Middle frontal gyrus (tissue), 1 donor: ENCODE results near the gene VWA8.
"Not testable (repeated sequence)": the region's sequence is repeated elsewhere in the genome, so short reads cannot be mapped to it uniquely, and the experiment has no call there.

ENCODE experiments used
- DNase-seq: peaks from one replicate; pipeline ENCODE4 v3.0.0-alpha.2; 2015; ENCODE audit warnings: low spot score; ENCODE audit errors: extremely low spot score

VWA8 gene

DNA sequence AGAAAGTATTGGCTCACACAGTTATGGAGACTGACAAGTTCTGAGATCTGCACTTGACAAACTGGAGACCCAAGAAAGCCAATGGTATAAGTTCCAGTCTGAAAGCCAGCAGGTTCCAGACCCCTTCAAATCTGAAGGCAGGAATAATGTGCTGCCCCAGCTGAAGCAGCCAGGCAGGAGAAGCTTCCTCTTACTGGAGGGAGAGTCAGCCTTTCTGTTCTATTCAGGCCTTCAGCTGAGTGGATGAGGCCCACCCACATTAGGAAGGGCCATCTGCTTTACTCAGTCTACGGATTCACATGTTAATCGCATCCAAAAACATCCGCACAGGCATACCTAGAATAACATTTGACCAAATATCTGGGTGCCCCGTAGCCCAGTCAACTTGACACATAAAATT, 8.2 kb upstream of the VWA8 start:
- no peak for DNase-seq

DNA sequence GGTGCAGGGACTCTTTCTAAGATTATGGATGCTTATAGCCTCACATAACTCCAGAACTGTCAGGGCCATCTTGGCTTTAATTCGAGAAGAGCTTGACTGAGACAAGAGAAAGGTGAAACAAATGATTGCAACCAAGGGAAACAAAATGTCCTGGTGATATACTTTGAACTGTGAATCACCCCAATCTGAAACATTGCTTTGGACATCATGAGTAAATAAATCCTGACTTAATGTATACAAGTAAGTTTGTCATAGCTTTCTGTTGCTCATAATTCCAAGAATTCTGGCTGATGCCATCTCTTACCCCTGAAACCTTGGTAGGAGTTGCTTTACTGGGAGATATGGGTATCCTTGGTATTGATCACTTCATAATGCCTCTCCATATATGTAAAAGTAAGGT, 5.8 kb upstream of the VWA8 start:
- DNase-seq, result no peak

DNA sequence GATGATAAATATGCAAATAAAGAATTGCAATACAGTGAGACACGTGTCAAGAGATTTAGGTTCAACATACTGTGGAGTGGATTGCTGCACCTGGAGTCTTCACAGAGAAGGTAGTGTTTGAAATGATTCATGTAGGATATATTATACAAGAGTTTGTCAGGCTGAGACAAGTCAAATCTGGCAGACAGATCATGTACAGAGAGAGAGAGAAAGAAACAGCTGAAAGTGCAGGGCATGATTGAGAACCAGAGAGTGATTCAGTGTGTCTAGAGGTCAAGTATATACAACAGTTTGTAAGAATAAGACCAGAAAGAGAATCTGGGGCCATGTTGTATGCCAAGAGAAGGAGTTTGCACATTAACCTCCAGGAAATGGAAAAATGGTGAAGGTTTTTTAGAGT, 2.1 kb upstream of the VWA8 start:
- no peak for DNase-seq

DNA sequence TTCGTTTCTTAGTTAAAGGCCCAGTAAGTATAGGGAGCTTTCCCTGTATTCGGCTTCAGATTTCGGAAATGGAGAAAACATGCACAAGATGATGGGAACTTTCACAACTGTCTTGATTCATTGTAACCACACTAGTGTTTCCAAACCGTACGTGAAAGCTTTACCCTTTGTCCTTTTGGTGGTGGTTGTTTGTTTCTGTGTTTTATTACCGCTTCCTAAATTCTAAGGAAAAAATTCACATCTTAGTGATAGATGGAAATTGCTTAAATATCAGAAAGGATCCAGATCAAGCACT, 504 bp upstream of the VWA8 start:
- no peak for DNase-seq

DNA sequence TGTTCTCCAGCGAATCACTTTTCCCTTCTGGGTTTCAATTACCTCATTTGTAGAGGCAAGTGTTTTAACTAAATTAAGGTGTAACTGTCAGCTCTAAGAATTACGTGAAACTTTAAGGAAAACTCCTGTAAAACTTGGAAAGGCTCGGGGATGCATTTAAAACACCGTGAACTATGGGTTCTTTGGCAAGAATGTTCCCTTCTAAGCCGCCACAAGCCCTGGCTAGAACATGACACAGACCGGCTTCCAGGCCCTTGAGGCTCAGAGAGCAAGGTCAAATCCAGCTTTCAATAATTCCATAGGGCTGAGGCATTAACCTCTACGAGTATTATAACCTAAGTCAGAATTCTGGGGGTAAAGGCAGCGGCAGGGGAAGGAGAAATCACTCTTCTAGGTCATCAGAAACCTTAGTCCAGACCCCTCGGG, 685 bp downstream of the VWA8 start:
- no peak for DNase-seq

DNA sequence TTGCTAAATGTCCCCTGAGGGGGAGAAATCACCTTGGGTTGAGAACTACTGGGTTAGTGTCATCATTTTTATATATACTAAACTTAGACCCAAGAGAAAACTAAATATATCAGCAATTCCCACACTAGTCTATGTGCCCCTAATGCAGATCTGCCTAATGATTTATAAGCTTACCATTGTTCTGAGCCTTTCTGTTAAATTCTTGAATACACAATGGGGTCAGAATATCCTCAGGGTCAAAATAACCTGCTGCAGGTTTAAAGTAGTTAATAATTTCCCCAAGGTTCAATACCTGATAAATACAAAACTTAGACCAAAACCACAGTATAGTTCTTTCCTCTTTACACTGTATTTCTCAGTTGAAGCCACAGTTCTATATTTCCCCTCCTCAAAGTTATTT, 4.6 kb downstream of the VWA8 start:
- no peak for DNase-seq

DNA sequence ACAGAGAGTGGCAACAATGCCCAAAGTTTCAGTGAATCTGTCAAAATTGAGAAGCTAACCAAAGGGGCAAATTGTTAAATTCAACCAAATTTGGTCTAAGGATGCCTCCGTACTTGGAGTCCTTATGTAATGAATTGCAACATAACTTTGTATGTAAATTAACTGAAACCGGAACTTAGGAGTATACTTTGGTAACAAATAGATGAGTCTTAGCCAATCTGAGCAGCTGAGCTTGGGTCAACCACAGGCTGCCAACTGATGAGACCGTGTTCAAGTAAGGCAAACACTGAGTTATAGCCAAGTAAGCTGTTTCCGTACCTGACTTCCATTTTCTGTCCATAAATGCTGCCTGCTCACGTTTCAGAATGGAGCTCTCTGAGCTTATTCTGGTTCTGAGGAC, 5.3 kb downstream of the VWA8 start:
- no peak for DNase-seq

DNA sequence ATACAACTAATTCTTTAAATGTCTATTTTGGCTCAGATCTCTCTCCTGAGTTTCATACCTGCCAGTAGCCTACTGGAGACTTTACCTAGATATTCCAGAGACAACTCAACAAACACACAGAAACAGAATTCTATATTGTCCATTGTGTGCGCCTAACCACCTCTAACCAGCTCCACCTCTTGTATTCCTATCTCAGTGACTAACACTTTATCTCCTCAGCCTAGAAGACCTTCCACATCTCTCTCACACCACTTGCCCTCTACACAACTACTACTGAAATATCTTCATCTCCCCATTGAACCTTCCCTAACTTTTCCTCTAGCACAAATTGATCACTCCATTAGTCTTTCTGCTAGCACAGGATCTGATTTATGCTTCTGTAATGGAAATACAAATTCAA, 6.7 kb downstream of the VWA8 start:
- DNase-seq, result no peak

DNA sequence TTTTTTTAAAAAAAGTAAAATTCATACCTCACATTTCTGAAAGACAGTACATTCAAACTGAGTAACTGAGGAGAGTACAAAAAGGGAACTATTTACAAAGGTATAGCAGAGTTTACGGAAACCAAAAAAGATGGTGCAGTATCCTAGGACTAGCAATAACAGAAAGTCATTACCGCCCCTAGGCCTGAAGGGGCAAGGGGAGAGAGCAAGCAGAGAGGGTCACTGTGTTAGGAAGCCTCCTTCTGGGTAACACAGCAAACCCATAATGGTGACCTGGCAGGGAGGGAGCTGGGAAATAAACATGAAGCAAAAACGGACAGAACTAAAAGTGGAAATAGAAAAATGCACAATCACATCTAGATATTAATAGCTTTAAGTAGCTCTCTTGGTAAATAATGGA, 8.2 kb downstream of the VWA8 start:
- DNase-seq, result no peak

DNA sequence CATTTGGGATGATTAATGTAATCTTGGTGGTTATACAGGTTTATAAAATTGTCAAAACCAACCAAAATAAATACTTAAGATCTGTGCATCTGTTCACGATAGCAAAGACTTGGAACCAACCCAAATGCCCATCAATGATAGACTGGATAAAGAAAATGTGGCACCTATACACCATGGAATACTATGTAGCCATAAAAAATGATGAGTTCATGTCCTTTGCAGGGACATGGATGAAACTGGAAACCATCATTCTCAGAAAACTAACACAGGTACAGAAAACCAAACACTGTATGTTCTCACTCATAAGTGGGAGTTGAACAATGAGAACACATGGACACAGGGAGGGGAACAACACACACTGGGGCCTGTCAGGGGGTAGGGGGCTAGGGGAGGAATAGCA, 11.8 kb downstream of the VWA8 start:
- not testable (repeated sequence) for DNase-seq

DNA sequence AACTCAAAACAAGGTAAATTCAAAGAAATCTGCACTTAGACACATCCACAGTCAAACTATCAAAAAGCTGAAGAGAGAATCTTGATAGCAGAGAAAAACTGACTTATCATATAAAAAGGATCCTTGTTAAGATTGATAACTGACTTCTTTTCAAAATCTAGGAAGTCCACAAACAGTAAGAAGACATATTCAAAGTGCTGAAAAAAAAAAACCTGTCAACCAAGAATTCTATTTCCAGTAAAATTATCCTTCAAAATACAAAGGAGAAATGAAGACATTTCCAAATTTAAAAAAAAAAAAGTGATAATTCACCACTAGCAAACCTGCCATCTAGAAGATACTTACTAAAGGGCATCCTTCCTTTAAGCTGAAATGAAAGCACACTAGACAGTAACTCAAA, 15.0 kb downstream of the VWA8 start:
- no peak for DNase-seq

DNA sequence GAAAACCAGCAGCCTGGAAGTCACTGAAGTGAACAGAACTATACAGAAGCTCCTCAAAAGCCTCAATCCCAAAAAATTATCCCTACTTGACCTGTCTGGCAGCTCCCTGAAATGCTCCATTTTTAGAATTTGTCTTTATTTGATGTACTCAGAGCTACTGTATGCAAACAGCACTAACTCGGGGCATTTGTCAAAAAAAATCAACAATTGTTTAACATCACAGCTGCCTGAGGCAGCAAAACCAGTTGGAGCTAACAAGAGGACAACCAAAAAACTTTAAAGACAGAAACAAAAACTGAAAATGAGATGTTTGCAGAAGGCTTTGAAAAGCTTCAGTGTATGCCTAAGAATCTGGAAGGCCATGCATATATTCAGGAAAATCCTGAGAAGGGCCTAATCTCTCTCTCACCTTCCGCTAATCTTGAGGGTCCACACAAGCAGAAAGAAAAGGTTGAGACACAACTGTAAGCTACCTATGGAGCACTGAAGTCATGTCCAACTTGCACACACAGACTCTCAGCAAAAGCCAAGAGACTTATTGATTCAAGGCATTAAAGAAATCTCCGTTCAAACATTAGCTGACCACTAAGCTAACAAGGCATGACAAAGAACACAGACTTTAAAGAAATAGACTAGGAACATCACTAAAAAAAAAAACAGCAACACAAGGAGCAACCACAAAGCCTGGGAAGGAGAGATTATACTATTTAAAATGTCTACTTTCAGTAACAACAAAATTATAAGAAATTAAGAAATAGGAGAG, 16.1 kb downstream of the VWA8 start:
- DNase-seq, result no peak

DNA sequence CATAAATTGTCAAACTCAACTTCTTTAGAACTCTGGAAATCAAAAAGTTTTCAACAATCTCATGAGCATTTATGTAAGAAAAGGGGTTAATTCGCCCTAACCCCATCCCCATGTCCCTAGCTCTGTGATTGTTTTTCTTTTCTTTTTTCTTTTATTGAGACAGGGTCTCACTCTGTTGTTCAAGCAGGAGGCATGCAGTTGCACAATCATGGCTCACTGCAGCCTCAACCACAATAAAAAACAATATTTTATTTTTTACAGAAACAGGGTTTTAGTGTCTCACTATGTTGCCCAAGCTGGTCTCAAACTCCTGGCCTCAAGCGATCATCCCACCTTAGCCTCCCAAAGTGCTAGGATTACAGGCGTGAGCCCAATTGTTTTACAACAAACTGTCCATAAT, 16.7 kb downstream of the VWA8 start:
- no peak for DNase-seq

DNA sequence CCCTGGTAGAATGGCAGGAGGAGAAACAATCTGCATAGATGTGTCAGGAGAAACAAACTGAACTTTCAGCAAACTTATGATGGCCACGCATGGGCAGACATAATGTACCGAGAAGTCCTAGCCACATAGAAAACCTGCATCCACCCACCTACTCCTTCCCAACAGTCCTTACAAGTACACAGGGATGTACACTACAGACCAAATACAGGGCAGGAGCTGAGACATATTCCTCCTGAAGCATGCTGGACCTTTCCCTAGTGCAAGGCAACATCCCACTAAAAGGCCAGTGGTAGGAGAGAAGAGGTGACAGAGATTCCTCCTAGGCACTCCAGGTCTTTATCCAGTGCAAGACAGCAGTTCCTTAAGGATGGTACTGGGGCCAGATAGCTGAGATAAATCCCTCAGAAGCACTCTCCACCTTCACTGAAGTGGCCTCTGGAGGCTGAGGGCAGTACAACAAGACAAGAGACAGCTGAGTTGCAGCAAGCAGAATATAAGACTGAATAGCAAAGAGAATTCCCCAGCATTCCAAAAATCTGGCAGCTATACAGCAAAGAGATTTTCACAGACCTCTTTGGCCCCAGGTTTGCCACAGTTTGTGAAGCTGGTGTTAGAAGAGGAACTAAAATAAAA, 18.3 kb downstream of the VWA8 start:
- DNase-seq, result no peak

DNA sequence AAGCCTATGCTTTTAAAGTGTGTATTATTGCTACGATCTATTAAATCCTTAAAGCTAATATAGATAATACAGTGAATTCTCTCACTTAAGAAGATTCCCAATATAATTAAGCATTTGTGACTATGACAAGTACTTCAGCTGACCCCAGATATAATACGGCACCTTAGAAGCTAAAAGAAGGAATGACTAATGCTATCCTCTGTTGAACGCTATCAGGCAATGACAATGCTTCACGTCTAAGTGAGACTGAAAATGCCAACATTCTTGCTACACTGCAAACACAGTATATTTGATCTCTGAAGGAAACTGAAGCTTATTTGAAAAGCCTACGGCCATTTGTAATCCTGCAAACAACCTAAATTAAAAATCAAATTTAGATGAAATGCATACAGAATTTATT, 19.7 kb downstream of the VWA8 start:
- no peak for DNase-seq

DNA sequence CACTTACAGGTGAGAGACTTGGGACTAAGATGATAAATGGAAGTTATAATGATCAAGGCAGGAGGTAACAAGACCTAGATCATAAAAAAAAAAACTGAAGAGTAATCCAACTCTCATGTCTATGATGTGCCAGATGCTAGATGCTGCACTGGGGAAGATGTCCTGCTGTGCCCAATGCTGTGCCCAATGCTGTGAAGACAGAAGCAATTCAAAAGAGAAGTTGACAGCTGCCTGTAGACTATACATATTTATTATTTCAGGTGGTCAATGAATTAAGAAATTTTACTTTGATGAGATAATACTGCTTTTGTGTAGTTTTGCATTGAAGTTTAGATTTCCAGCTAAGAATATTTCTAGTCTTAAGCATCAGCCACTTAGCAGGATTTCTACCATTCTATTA, 21.5 kb downstream of the VWA8 start:
- no peak for DNase-seq

DNA sequence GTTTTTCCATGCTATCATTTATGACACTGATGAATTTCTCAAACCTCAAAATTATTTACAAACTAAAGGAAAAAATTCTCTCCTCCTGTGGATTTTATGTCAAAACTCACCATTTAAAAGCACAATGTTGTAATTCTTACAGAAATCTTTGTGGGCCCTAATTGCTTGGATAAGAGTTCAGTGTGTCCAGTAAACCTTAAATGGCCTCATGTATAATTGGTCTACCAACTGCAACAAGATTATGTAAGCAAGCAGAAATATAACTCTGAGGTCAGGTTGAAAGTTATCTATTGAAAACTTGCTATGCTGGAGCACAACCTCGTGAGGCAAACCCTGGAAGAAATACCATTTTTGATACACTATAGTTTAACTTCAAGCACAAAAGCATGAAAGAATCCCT, 22.0 kb downstream of the VWA8 start:
- DNase-seq, result no peak

DNA sequence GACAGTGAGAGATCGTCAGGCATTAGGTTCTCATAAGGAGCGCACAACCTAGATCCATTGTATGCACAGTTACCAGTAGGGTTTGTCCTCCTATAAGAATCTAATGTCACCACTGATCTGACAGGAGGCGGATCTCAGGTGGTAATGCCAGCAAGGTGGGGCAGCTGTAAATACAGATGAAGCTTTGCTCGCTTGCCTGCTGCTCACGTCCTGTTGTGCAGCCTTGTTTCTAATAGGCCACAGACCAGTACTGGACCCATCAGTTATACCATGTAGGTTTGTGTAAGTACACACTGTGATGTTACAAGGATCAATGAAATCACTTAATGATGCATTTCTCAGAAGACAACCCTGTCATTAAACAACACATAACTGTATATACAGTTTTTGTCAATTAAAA, 23.5 kb downstream of the VWA8 start:
- no peak for DNase-seq

DNA sequence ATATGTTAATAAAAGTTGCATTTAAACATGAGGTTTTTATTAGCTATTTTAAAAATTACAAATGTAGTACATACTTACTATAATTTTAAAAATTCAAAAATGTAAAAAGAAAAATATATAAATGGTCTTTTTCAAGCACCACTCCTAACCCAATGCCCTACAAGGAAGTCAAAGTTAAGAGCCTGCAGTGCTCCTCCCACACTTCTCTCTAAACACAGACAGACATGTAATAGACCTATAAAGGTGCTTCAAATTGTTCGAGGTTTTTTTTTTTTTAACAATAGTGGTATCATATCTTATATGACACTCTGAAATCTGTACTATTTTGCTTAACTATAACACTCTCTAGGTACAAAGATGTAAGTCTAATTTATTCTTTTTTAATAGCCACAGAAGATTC, 25.4 kb downstream of the VWA8 start:
- DNase-seq, result no peak

DNA sequence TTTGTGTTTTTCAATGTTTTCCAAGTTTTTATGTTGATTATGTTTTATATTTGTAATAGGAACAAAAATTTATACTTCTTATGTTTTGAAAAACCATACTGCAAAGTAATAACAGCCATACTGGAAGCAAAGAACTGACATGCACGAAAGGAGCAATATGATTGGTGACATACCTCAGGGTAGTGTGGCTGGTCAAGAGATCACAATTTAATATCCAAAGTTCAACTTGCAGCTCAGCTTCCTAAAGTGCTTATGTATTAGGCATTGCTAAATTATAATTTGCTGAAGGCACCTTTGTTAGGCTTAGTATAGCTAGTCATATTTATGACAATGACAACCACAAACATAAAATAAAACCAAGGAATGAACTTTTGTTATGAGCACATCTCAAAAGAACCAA, 25.9 kb downstream of the VWA8 start:
- no peak for DNase-seq

DNA sequence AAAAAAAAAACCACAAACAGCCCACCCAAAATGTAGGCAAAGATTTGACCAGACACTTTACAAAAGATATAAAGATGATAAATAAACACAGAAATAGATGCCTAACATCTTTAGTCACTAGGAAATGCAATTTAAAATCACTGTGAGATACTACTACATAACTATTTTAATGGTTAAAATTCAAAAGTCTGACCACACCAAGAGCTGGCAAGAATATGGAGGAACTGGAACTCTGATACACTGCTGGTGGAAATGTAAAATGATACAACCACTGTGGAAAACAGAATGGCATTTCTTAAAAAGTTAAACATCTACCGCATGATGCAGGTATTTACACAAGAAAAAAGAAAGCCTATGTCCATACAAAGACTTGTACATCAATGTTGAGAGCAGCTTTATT, 26.8 kb downstream of the VWA8 start:
- no peak for DNase-seq

DNA sequence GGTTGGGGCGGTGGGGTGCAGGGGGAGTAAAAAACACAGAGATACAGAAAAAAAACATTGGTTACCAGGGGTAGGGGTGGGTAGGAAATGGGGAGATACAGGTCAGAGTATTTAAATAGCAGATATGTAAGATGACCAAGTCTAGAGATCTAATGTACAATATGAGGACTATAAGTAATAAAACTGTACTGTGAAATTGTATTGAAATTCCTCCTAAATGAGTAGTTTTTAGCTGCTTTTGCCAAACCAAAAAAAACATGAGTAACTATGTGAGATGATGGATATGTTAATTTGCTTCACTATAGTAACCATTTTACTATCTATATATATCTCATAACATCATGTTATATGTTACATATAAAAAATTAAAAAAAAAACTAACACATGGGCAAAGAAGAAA, 29.6 kb downstream of the VWA8 start:
- no peak for DNase-seq

DNA sequence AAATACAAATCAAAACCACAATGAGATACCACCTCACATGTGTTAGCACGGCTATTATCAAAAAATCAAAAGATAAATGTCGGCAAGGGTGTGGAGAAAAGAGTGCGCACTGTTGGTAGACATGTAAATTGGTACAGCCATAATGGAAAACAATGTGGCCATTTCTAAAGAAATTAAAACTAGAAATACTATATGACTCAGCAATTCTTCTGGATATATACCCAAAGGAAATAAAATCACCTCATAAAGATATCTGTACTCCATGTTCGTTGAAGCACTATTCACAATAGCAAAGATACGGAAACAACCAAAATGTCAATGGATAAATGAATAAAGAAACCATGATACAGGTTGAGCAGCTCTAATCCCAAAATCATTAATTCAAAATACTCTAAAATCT, 30.8 kb downstream of the VWA8 start:
- DNase-seq, result no peak

DNA sequence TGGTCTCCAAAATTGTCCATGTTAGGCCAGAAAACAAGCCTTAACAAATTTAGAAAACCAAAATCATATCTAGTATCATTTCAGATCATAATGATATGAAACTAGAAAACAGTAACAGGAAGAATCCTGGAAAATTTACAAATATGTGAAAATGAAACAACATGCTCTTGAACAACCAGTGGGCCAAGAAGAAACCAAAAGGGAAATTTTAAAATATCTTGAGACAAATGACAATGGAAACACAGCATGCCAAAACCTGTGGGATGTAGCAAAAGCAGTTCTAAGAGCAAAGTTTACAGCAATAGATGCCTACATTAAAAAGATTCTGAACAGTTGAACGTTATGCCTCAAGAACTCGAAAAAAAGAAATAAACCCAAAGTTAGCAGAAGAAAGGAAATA, 32.6 kb downstream of the VWA8 start:
- no peak for DNase-seq
